HuH-7.5 (cell line): Measurements from ENCODE around the gene JPH3.
"Not testable (repeated sequence)": the region's sequence is repeated elsewhere in the genome, so short reads cannot be mapped to it uniquely, and the experiment has no call there.

Experiments used
- DNase-seq: peaks from one replicate; pipeline ENCODE4 v3.0.0; 2011; ENCODE audit warnings: low spot score

JPH3 gene

DNA sequence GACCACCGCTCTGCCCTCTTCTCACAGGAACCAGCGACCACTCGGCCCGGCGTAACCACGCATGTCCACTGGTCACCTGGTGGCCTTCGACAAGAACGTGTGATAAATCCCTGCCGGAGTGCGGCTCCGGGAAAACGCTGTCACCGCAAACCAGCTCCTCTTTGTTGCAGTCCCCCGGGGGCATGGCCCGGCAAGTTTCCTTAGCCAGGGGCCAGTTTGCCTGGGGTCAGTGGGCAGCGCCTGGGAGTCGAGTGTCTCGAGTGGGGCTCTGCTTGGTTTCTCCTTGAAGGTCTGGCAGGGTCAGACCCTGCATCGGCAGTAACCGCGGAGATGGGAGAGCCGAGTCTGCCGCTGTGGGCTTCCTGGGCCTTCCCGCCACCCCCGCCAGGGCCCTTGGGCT is 52.5 kb downstream of the JPH3 start:
- DNase-seq = no peak

DNA sequence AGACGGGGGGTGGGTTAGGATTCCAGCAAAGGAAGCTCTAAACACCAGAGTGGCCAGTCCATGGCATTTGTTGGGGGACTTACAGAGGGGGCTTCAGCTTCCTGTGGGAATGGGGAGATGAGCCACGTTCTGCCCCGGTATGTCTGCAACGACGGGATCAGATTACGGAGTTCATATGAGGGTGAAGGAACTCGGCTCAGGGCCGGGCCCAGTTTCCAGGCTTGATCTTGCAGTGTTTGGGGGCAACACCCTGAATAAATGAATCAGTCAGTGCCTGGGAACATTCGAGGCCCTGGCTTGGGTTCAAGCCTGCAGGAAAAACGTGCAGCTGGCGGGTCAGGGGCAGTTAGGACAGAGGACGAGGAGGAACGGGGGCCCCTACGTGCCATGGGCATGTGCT is 54.0 kb downstream of the JPH3 start:
- DNase-seq = no peak

DNA sequence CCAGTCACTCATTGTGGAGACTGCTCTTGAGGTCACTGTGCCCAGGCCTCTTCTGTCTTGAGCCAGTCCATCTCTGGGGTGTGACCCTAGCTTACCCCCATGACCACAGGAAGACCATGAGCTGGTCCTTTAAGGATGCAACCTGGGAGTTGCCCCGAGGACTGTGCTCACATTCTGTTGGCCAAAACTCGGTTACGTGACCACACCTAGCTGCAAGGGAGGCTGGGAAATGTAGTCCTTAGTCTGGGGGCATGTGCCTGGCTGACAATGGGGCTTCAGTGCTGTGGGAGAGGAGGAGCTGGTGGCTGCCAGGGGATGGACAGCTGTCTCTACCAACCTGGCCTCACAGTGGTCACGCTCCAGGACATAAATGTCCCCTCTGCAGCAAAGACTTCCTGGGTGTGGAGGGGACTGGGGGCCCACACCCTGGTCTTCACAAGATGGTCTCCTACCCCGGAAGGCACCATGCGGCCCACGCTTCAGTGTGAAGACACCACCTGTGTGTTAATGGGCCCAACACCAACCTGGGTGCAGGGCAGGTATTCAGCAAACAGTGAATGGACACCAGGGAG is 55.4 kb downstream of the JPH3 start:
- no peak for DNase-seq

DNA sequence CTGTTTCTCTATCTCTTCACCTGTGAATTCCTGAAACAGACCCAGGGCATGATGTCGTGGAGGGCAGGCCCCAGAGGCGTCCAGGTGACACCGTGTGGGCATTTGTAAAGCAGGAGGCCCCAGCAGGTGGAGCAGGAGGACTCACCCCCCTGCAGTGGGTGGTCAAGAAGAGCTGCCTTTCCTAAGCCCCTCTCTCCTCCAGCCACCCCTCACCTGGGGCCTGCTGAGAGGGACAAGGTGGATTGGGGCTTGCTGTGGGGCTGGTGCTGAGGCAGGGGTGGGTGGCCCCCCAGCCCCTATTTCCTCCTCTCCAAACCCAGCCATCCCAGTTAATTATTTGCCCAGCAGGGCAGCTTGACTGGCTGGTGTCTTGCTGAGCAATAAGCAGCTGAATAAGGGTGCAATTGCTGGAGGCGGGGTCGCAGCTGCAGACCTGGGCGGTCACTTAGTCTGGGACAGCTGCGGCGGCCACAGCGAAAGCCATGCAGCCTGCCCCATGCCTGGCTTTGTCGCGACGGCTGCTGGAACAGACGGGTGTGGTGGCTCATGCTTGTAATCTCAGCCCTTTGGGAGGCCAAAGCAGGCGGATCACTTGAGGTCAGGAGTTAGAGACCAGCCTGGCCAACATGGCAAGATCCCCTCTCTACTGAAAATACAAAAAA is 56.4 kb downstream of the JPH3 start:
- DNase-seq = no peak

DNA sequence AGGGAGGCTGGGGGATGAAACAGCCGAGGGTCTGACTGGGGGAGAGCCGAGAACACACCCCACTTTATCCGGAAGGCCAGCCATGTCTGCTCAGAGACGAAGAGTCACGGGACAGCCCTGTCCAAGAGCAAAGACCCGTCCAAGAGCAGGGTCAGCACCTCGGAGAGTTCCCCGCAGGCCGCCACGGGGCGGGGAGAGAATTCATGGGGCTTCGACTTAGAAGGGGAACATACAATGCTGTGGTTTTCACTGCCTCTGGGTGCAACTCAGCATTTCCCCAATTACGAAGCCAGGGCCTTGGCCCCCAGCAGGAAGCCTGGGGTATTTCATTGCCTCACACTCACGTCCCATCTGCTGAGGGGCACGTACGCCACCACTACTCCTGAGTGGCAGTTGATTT is 59.3 kb downstream of the JPH3 start:
- DNase-seq = peak; percentile 93

DNA sequence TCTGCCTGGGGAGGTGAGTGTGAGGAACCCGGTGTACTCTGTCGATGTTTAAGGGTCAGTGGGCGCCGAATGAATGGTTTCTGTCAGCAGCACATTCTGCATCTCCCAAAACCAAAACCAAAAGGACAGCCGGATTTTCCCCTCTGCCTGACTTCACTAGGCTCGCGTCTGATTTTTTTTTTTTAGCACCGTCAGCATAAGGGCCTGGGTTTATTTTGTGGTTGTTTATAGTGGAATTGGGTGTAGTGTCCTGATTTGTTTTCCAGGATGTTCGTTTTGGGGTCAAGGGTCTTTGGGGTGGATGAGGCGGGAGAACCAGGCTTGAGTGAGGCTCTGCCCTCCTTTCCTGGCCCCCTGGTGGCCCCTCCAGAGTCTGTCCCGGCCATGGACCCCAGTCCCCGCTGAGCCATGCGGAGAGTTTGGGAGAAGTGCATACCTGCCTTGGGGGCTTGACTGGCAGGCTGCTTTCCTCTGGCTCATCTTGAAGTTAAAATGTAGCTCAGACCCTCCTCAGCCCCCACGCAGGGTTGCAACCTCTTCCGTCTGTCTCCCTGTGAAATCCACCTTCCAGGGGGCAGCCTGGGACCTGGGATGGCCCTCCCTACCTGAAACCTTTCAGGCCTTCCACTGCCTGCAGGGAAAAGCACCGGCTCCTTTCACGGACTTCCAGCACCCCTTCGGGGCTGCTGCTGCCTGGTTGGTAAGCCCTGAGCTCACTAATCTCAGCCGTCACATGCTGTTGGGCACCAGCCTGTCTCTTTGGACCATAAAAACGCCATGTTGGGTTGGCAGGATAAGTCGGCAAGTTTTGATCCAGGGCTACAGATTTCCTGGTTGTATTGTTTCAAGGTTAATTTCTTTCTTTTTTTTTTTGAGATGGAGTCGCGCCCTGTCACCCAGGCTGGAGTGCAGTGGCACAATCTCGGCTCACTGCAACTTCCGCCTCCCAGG is 60.2 kb downstream of the JPH3 start:
- DNase-seq = no peak

DNA sequence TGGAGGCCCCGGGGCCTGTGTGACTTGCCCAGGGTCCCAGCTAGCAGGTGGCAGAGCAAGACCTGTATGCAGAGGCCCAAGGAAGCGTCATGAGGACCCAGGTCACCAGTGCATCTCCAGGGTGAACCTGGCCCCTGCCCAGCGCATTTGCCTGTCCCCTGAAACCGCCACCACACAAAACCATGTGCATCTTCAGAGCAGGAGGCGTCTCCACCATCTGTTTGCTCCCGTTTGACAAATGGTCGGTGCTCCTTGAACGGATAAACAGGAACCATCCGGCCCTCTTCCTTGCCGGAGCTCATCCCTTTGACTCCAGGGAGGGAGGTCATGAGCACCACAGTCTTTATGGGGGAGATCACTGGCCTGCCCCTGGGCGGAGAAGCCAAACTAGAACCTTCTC is 62.5 kb downstream of the JPH3 start:
- DNase-seq = no peak

DNA sequence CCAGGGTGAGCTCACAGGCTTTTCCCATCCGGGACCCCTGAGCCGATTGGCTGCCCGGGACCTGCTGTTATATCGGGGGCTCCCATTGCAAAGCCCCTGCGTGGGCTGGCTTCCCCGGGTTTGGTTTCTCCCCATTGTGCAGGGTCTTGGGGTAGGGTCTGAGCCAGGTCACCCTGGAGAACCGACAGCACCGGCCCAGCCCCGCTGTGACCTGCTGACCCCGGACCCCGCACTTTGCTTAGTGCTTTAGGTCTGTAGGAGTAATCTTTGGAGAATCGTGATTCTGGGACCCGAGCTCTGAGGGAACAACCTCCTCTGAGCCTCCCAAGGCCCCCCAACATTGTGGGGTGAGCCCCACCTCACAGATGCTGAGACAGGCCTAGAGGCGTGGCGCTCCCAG is 62.9 kb downstream of the JPH3 start:
- DNase-seq = no peak

DNA sequence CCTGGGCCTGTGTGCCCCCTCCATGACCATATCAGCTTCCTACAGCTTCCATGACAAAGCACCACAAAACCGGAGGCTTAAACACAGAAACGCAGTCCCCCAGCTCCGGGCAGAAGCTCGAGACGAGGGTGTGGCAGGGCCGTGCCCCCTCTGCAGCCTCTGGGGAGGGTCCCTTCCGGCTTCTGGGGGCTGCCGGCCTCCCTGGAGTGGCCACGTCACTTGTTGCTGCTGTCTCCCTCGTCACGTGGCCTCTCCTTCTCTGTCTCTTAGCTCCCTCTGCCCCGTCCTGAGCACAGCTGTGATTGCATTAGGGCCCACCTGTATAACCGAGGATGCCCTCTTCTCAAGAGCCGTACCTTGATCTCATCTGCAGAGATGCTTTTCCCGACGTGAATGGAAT is 64.6 kb downstream of the JPH3 start:
- no peak for DNase-seq

DNA sequence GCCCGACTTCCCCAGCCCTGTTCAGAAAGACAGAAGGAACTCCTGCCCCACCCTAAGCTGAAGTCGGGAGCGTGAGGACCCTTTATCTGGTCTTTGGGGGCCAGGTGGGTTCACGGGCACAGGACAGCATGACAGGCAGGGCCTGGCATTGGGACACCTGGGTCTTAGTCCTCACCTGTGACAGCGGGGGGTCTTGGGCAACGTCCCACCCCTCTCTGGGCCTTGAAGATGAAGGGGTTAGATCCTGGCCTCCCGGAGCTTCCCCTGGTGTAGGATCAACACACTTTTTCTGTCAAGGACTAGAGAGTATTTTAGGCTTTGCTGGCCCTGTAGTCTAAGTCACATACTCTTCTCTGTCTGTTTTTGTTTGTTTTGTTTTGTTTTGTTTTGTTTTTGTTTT is 65.1 kb downstream of the JPH3 start:
- no peak for DNase-seq

DNA sequence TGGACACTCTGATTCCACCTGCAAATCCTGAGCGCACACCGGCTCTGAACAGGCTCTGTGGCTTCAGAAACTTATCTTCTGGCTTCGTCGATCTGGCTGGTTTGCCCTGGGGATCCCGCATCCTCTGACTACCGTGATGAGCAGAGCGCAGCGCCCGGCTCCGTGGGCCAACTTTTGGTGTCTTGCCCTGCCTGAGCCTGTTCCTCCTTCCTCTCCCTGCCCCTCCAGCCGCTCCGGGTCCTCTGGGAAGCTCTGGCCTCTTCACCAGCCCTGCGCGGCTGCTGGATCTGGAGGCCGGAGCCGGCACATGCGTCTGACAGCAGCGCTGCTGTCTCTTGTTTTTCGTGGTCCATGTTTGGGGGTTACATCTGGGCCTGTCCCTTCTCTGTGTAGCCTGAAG is 65.6 kb downstream of the JPH3 start:
- DNase-seq = no peak

DNA sequence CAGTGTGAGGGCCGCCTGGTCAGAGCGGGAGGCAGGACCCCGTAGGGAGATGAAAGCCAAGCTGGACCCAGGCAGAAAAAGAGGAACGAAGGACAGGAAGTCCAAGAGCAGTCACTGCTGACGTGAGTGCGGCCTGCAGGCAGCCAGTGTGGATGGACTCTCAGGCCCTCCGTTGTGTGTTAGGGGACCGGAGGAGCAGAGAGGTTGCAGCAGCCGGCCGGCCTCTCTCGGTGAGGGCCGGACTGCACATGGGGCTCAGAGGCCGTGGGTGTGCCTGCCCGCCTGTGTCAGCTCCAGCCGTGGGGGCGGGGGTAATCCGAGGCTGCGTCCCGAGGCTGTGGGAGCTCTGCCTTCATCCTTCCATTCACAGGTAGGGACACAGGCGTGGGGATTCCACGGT is 67.4 kb downstream of the JPH3 start:
- DNase-seq = no peak

DNA sequence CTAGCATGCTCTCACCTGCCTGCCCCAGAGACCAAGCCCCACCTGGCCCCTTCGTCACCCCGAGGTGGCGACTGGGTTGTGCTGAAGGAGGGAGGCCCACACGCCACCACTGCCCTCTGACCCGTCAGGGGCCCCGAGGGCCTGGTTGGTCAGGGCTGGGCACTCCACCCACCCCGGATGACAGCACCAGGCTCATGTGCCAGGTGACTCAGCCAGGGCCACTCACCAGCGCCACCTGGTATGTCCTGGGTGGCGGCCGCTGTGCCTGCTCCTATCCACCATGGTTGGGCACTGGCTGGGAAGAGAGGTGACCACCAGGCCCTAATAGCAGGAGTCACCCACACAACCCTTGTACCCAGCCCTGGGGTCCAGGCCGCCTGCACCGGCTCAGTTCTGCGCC is 68.9 kb downstream of the JPH3 start:
- no peak for DNase-seq

DNA sequence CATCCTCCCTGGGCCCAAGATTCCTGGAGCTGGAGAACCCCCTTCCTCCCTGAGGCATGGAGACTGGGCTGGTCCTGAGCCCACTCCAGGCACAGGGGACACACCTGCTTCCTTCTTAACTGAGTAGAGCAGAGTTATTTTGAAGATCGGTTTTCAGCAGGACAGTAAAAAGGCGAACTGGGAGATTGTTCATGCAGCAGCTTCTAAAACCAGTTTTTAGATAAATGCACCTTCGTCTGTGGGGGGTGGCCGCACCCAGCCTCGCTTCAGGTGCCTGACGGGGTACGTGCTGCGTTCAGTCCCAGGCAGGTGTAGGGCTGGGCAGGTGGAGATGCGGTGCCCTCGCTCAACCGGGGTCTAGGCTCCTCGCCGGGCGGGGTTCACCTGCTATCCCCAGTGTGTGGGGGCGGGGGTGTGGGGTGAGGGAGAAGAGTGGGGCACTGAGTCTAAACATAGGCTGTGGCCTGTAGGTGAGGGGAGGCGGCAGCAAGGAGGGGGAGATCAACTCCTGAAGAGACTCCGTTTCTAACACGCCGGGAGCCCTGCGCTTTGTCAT is 69.5 kb downstream of the JPH3 start:
- DNase-seq = no peak

DNA sequence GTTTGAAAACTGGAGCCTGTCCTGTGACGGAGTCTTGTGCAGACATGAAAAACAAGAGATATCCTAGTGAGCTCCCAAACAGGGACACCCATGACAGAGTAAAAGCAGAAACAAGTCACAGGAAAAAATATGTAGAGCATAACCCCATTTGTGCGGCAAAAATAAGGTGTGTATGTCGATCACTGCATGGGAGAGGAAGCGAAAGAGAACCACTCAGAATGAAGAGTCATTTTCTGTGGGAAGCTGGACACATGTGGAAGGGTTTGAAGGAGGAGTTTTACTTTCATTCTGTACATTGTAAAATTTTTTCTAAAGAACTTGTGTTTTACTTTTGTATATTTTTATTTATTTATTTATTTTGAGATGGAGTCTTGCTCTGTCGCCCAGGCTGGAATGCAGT is 72.1 kb downstream of the JPH3 start:
- DNase-seq = no peak

DNA sequence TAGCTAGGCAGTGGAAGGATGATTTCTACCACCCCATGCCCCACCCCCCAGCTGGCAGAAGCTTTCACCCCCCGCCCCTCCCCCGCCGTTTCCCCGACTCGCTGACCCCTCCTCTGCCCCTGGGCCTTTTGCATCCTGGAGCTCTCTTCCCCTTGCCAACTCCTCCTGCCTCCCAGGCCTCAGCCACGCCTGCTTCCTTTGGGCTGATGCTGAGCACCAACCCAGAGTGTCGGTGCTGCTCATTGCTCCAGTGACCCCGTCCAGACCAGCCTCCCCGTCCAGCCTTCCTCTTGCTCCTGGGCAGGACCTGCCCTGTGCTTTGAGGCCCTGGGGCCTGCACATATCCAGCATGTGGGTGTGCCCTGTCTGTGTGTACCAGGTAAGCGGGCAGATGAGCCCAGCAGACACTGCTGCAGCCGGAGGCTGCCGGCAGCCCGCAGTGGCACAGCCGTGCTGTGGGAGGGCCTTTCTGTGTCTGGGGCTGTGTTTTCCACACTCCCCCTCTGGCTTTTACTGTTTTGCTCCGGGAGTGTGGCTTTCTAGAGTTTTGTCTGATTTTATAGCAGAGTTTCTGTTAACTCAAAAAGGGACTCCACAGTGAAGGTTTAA is 72.9 kb downstream of the JPH3 start:
- DNase-seq = no peak

DNA sequence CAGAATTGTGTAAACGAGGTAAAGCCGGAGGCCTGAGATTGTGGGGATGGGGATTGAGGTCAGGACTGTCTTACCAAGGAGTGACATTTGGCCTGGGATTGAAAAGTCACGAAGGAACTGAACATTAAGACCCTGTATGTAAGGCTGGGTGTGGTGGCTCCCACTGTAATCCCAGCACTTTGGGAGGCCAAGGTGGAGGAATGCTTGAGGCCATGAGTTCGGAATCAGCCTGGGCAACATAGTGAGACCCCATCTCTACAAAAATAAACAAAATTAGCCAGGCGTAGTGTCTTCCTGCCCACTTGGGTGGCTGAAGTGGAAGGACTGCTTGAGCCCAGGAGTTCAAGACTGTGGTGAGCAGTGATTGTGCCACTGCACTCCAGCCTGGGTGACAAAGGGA is 75.5 kb downstream of the JPH3 start:
- DNase-seq = no peak

DNA sequence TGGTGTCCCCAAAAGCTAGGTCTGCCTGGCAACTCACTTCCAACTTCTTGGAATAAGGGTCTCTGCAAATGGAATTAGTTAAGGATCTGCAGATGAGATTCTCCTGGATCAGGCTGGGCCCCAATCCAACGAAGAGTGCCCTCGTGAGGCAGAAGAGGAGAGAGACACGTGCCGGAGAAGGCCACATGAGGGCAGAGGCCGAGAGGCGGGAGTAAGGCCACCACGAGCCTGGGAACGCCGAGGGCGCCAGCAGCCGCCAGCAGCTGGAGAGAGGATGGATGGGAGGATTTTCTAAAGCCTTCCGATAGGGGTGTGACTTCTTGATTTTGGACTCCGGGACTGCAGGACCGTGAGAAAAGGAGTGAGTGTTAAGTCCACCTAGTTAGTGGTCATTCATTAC is 76.3 kb downstream of the JPH3 start:
- DNase-seq = no peak

DNA sequence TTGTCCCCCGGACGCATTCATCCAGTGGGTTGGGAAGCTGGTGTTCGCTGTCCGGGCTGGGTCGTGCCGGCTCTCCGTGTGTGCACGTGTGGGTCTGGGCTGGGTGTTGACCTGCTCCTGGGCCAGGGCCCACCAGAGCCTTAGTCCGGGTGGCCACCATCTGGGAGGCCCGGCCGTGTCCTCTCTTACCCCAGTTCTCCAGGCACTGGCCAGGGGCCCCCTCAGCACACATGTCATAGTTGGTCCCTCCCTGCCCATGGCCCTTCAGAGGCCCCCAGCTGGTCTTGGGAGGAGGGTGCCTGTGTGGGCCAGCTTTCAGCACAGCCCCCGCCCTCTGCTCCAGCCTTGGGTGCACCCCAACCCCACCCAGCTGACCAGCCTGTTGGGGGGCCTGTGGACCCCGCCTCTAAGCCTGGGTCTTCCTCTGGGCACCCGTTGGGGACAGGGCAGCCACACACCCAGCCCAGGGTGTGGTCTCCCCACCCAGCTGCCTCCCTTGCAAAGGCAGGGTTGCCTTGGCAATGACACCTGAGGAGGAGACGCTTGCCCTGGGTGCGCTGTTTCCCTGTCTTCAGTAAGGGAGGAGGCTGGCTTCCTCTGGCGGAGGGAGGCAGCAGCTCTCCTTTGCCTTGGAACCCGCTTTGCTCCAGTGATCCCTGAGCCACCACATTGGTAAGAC is 77.4 kb downstream of the JPH3 start:
- no peak for DNase-seq

DNA sequence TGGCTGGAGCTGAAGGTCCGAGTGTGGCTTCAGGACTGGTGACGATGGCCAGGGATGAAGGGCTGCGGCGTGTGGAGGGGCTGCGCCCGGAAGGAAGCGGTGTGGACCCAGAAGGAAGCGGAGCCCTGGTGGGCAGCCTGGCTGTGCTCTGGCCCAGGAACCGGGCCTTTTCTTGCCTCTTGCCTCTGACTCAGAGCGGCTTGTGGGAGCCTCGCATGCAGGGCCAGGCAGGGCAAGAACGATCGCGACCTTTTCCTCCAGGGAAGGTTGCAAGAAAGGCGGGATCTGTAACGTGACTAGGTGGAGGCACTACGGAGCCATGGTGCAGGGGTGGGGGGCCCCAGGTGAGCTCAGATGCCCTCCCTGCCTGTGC is 78.0 kb downstream of the JPH3 start:
- peak; percentile 23 for DNase-seq

DNA sequence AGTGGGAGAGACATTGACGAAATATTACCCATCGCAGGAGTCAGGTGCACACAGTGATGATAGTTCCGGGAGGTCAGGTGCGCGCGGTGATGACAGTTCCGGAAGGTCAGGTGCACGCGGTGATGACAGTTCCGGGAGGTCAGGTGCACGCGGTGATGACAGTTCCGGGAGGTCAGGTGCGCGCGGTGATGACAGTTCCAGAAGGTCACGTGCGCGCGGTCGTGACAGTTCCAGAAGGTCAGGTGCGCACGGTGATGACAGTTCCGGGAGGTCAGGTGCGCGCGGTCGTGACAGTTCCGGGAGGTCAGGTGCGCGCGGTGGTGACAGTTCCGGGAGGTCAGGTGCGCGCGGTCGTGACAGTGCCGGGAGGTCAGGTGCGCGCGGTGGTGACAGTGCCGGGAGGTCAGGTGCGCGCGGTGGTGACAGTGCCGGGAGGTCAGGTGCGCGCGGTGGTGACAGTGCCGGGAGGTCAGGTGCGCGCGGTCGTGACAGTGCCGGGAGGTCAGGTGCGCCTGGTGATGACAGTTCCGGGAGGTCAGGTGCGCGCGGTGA is 78.8 kb downstream of the JPH3 start:
- DNase-seq = not testable (repeated sequence)
